SK-N-MC (cell line): ENCODE data around the gene SNX27.
"Not testable (repeated sequence)": the region's sequence is repeated elsewhere in the genome, so short reads cannot be mapped to it uniquely, and the experiment has no call there.

Source experiments
- DNase-seq: peaks from one replicate; pipeline ENCODE4 v3.0.0-alpha.2; 2011; ENCODE audit warnings: low read depth, low spot score
- H3K27ac ChIP-seq: fragments of 200-600 bp; sonication (generic); 2 replicates; pipeline ENCODE4 v1.5.1; 2016; ENCODE audit warnings: mixed run types
- H3K36me3 ChIP-seq: fragments of 200-600 bp; sonication (generic); 2 replicates; pipeline ENCODE4 v1.6.1; 2017; ENCODE audit warnings: antibody characterized with exemption, low read length, mixed read lengths; ENCODE audit not compliant: insufficient read depth
- H3K4me3 ChIP-seq: fragments of 200-600 bp; sonication (generic); 2 replicates; pipeline ENCODE4 v1.5.1; 2016
- H3K9ac ChIP-seq: fragments of 200-600 bp; sonication (generic); 2 replicates; pipeline ENCODE4 v1.8.0; 2017; ENCODE audit warnings: mixed run types, mixed read lengths; ENCODE audit not compliant: insufficient read length
- H3K9me3 ChIP-seq: fragments of 200-600 bp; sonication (generic); 2 replicates; pipeline ENCODE4 v1.6.1; 2017; ENCODE audit warnings: low read depth, mild to moderate bottlenecking, antibody characterized with exemption, low read length, moderate library complexity, mixed read lengths
- EZH2 ChIP-seq: fragments of 200-600 bp; sonication (generic); IDR thresholded peaks from one replicate; pipeline ENCODE4 v1.6.1; 2017; ENCODE audit warnings: antibody characterized with exemption
- FOXP2 ChIP-seq: optimal IDR thresholded peaks from 2 replicates; pipeline ENCODE3; 2011; ENCODE audit warnings: mild to moderate bottlenecking, moderate library complexity; ENCODE audit not compliant: insufficient read depth; ENCODE audit errors: extremely low read length, control extremely low read depth
- POLR2AphosphoS5 ChIP-seq: IDR thresholded peaks from 2 replicates; pipeline ENCODE4 v1.6.1; 2012; ENCODE audit warnings: mild to moderate bottlenecking, low read depth, low read length, borderline replicate concordance

Gene SNX27

DNA sequence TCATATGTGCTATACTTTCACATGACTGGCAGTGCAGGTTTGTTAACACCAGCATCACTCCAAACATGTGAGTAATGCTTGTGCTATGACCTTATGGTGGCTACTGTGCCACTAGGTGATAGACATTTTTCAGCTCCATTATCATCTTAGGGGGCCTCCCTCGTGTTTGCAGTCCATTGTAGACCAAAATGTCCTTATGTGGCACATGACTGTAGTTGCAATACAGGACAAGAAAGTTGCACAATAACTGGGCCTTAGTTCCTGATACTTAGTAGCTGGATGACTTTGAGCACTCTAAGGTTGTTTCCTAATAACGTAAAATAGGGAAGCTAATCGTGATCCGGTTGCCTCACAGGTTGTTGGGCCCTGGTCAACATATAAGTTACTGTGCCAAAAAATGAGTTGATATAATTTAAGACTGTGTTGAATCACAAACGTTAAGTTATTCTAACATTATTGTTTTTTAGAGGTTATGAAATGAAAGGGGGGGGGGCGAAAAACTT is 511 bp upstream of the SNX27 start:
- no peak for DNase-seq
- Histone ChIP-seq H3K9ac (no peak overlapping the region), H3K27ac (no peak overlapping the region), H3K9me3 (no peaks in the 10 kb centered on the region), H3K4me3 (peak overlapping the region; percentile 95), H3K36me3 (0 out of 2 replicates have a peak, but pooled peaks cover 3% of the 10 kb centered on the region)
- TF ChIP-seq EZH2: no peak
- no peak for TF ChIP-seq FOXP2
- no peak for TF ChIP-seq POLR2AphosphoS5

- no peak for DNase-seq
- peak overlapping the region; percentile 94 for H3K9ac ChIP-seq
- H3K4me3 ChIP-seq: peak overlapping the region; percentile 95
- 0 out of 2 replicates have a peak, but pooled peaks cover 3% of the 10 kb centered on the region for H3K36me3 ChIP-seq
- H3K9me3 ChIP-seq: no peaks in the 10 kb centered on the region
- no peak for TF ChIP-seq EZH2
- TF ChIP-seq POLR2AphosphoS5: no peak
- H3K27ac ChIP-seq: no peak overlapping the region
Observed at GRCh38 chr1:151612501-151613281, 841 bp downstream of the SNX27 start.

DNA sequence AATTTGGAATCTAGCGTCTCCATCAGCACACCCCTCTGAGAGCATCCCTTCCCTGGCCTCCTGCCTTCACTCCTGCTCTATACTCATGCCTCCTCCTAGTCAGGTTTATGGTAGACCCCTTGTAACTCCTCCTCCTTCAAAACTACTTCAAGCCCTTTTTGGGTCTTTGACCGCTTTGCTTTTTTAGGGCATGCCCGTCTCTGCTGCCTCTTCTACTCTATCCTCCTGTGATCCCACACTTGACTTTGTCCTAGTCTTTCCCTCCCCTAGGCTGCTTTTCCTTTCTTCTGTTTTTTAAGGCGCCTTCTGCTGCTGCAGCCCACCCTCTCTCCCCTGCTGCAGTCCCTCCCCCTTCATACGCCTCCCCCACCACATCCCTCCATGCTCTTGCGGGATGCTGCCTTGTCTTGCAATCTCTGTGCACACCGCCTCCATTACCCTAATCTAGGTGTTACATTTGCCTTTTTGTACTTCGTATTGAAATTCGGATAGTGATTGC is 1.5 kb downstream of the SNX27 start:
- Histone ChIP-seq H3K36me3 (0 out of 2 replicates have a peak, but pooled peaks cover 3% of the 10 kb centered on the region), H3K27ac (no peak overlapping the region), H3K9me3 (no peaks in the 10 kb centered on the region), H3K9ac (peak overlapping the region; percentile 94), H3K4me3 (peak overlapping the region; percentile 95)
- DNase-seq: no peak
- TF ChIP-seq POLR2AphosphoS5: no peak

GRCh38 chr1:151615711-151616504 is 4.1 kb downstream of the SNX27 start:
- Histone ChIP-seq H3K9ac (no peak overlapping the region), H3K36me3 (0 out of 2 replicates have a peak, but pooled peaks cover 3% of the 10 kb centered on the region), H3K4me3 (no peak overlapping the region), H3K27ac (no peak overlapping the region), H3K9me3 (no peaks in the 10 kb centered on the region)
- DNase-seq: no peak
- TF ChIP-seq EZH2 (no peak), POLR2AphosphoS5 (no peak), FOXP2 (no peak)

- Histone ChIP-seq H3K9me3 (no peaks in the 10 kb centered on the region), H3K27ac (no peak overlapping the region), H3K4me3 (no peak overlapping the region), H3K9ac (no peak overlapping the region), H3K36me3 (0 out of 2 replicates have a peak, but pooled peaks cover 3% of the 10 kb centered on the region)
- DNase-seq: no peak
- TF ChIP-seq EZH2: no peak
- no peak for TF ChIP-seq POLR2AphosphoS5
- TF ChIP-seq FOXP2: no peak
Observed at GRCh38 chr1:151616505-151616849, 4.6 kb downstream of the SNX27 start.

DNA sequence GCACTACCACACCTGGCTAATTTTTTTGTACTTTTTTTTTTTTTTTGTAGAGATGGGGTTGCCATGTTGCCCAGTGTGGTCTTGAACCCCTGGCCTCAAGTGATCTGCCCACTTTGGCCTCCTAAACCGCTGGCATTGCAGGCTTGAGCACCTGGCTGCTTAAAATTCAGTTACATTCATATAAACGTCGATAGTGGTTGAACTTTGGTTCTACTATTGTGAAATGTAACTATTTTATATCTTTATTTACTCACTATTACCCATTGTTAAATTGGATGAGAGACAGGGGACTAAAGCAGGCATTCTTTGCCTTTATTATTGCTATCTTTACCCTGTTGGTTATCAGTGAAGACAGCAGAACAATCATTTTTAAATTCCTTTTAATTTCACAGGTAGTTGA is 6.2 kb downstream of the SNX27 start:
- Histone ChIP-seq H3K36me3 (peaks cover 6% of the 10 kb centered on the region; the same call in 1 of the 2 replicates), H3K9ac (no peak overlapping the region), H3K9me3 (no peaks in the 10 kb centered on the region), H3K27ac (no peak overlapping the region), H3K4me3 (no peak overlapping the region)
- TF ChIP-seq EZH2 (no peak), POLR2AphosphoS5 (no peak), FOXP2 (no peak)
- DNase-seq: no peak

- Histone ChIP-seq H3K9me3 (no peaks in the 10 kb centered on the region), H3K9ac (no peak overlapping the region), H3K36me3 (peaks cover 6% of the 10 kb centered on the region; the same call in 1 of the 2 replicates), H3K4me3 (no peak overlapping the region), H3K27ac (no peak overlapping the region)
- TF ChIP-seq POLR2AphosphoS5 (no peak), FOXP2 (no peak), EZH2 (no peak)
- no peak for DNase-seq
Observed at GRCh38 chr1:151618470-151618869, 6.6 kb downstream of the SNX27 start.

DNA sequence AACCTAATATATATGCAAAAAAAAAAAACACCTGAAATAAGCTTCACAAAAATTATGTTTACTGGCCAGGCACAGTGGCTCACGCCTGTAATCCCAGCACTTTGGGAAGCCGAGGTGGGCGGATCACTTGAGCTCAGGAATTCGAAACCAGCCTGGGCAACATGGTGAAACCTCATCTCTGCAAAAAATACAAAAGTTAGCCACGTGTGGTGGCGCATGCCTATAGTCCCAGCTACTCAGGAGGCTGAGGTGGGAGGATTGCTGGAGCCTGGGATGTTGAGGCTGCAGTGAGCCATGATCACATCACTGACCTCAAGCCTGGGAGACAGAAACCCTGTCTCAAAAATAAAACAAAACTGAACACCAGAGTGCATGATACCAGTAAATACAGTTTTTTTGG is 7.1 kb downstream of the SNX27 start:
- not testable (repeated sequence) for H3K4me3 ChIP-seq, H3K9ac ChIP-seq, DNase-seq, H3K36me3 ChIP-seq, H3K9me3 ChIP-seq
- peak overlapping the region; percentile 71; the same call in 1 of the 2 replicates for H3K27ac ChIP-seq
